Measurements from ENCODE around the gene DAP.

DNA sequence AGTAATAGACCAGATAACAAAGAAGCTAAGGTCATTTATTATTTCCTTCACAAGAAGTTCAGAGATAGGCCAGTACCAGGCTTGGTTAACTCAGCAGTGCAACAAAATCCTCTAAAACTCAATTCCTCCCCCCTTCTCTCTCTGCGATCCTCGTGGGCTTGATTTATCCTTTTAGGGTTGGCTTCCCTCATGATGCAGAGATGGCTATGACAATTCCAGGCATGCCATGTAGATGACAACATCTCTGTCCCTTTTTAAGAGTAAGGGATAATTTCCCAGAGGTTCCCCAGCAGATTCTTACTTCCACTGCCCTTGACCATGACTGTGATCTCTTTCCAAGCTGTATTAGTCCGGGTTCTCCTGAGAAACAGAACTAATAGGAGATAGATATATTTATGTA lies 28.7 kb upstream of the DAP start:
- TF ChIP-seq, protein P1, sequence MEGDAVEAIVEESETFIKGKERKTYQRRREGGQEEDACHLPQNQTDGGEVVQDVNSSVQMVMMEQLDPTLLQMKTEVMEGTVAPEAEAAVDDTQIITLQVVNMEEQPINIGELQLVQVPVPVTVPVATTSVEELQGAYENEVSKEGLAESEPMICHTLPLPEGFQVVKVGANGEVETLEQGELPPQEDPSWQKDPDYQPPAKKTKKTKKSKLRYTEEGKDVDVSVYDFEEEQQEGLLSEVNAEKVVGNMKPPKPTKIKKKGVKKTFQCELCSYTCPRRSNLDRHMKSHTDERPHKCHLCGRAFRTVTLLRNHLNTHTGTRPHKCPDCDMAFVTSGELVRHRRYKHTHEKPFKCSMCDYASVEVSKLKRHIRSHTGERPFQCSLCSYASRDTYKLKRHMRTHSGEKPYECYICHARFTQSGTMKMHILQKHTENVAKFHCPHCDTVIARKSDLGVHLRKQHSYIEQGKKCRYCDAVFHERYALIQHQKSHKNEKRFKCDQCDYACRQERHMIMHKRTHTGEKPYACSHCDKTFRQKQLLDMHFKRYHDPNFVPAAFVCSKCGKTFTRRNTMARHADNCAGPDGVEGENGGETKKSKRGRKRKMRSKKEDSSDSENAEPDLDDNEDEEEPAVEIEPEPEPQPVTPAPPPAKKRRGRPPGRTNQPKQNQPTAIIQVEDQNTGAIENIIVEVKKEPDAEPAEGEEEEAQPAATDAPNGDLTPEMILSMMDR (IDR thresholded peaks at IDR 0.05) = no peak
- TF ChIP-seq POLR2AphosphoS5 (IDR thresholded peaks at IDR 0.05; ENCODE audit: low read depth, low read length) = no peak
- TF ChIP-seq SIN3A (IDR thresholded peaks at IDR 0.05; ENCODE audit: borderline replicate concordance, insufficient read depth, low read depth, low read length) = no peak
